Endothelial cell of umbilical vein (primary cell): Measurements from ENCODE around the gene CCL14. TPM values are rescaled to one million over a fixed set of nuclear protein-coding genes. Genes with fewer than 3 reads are reported as not detected.

Experiments used
- BruUV-seq: library from RNA; stranded (reverse); fragments of 400-500 nt; replicated peaks from 2 replicates; lab custom pipeline; 2021; lab: Mats Ljungman, UMichigan
- CTCF ChIA-PET: fragments of 300-600, 350-600 bp; sonication (Branson Sonifier 250); formaldehyde crosslinking; loops from one replicate; lab custom pipeline; 2021; ENCODE audit warnings: antibody characterized with exemption, inconsistent platforms; lab: Charles Lee
- POLR2A ChIA-PET: fragments of 300-600, 350-600 bp; sonication (Branson Sonifier 250); formaldehyde crosslinking; loops from one replicate; lab custom pipeline; 2021; ENCODE audit warnings: antibody characterized with exemption, inconsistent platforms; lab: Charles Lee
- DNase-seq: peaks from one replicate; pipeline ENCODE4 v3.0.0-alpha.2; 2011; ENCODE audit warnings: low read depth, low spot score
- FAIRE-seq: peaks from 2 replicates; lab custom pipeline; 2011; peaks lifted over from hg19 to GRCh38; lab: Jason Lieb, UNC
- H2AFZ ChIP-seq: 2 replicates; pipeline ENCODE4 v1.6.0; 2012; ENCODE audit warnings: low read depth, low read length, control low read depth, inconsistent platforms
- H3K27ac ChIP-seq: 2 replicates; pipeline ENCODE4 v1.5.1; 2011; ENCODE audit warnings: low read depth, mild to moderate bottlenecking, control low read depth, low read length, moderate library complexity; ENCODE audit not compliant: insufficient read depth
- H3K27me3 ChIP-seq, 2 experiments: 2 replicates each; pipeline versions ENCODE4 v1.6.0 to v1.6.1; 2011; ENCODE audit warnings: low read length in 2 of 2, mixed read lengths in 1 of 2; ENCODE audit not compliant: control insufficient read depth in 2 of 2, insufficient read depth in 2 of 2
- H3K36me3 ChIP-seq, 2 experiments: 2 replicates in 1 of 2; 3 replicates in 1 of 2; pipeline ENCODE4 v1.5.1; 2011; ENCODE audit warnings: low read length in 2 of 2, mild to moderate bottlenecking in 1 of 2, moderate library complexity in 1 of 2; ENCODE audit not compliant: control insufficient read depth in 2 of 2, insufficient read depth in 2 of 2; ENCODE audit errors: extremely low read depth in 1 of 2
- H3K4me1 ChIP-seq: 3 replicates; pipeline ENCODE4 v1.5.1; 2011; ENCODE audit warnings: mild to moderate bottlenecking, low read length; ENCODE audit not compliant: control insufficient read depth, insufficient read depth; ENCODE audit errors: extremely low read depth
- H3K4me2 ChIP-seq: 2 replicates; pipeline ENCODE4 v1.6.1; 2011; ENCODE audit warnings: low read length, control low read depth, mixed read lengths; ENCODE audit not compliant: insufficient read depth
- H3K4me3 ChIP-seq, 3 experiments: fragments of 200-600 bp in 1 of 3; sonication (generic), shearing (Covaris generic) in 1 of 3; replicated peaks in 1 of 3; 2 replicates each; pipeline ENCODE4 v1.5.1; 2011 to 2016; ENCODE audit warnings: control low read depth in 3 of 3, low read length in 3 of 3, mild to moderate bottlenecking in 2 of 3, inconsistent platforms in 1 of 3, low read depth in 1 of 3, moderate library complexity in 1 of 3; ENCODE audit not compliant: insufficient read depth in 1 of 3
- H3K79me2 ChIP-seq: 2 replicates; pipeline ENCODE4 v1.6.0; 2012; ENCODE audit warnings: low read length, inconsistent platforms; ENCODE audit not compliant: control insufficient read depth, insufficient read depth
- H3K9ac ChIP-seq: replicated peaks from 2 replicates; pipeline ENCODE3; 2011; ENCODE audit warnings: low read length, control low read depth; ENCODE audit not compliant: insufficient read depth; ENCODE audit errors: extremely low read depth
- H3K9me1 ChIP-seq: replicated peaks from 3 replicates; pipeline ENCODE4 v1.6.0; 2011; ENCODE audit warnings: mild to moderate bottlenecking, low read length; ENCODE audit not compliant: control insufficient read depth, insufficient read depth; ENCODE audit errors: extremely low read depth
- H3K9me3 ChIP-seq: replicated peaks from 2 replicates; pipeline ENCODE4 v1.5.1; 2012; ENCODE audit warnings: low read length, inconsistent platforms; ENCODE audit not compliant: control insufficient read depth, insufficient read depth
- H4K20me1 ChIP-seq: replicated peaks from 2 replicates; pipeline ENCODE3; 2011; ENCODE audit warnings: mild to moderate bottlenecking, low read length; ENCODE audit not compliant: control insufficient read depth, insufficient read depth; ENCODE audit errors: extremely low read depth
- CTCF ChIP-seq, 2 donors: IDR thresholded peaks; 1 replicate in 1 of 2; 2 replicates in 1 of 2; pipeline ENCODE4 v1.5.1; 2011; ENCODE audit warnings: low read length in 2 of 2, mild to moderate bottlenecking in 2 of 2, moderate library complexity in 2 of 2, control low read depth in 1 of 2, inconsistent platforms in 1 of 2, low read depth in 1 of 2; ENCODE audit not compliant: insufficient read depth in 1 of 2; ENCODE audit errors: extremely low read depth in 1 of 2
- EZH2 ChIP-seq: IDR thresholded peaks from 2 replicates; pipeline ENCODE4 v1.6.1; 2012; ENCODE audit warnings: borderline replicate concordance, low read depth, mild to moderate bottlenecking, moderate library complexity, low read length, inconsistent platforms; ENCODE audit not compliant: severe bottlenecking
- FOS ChIP-seq: IDR thresholded peaks from 2 replicates; pipeline ENCODE4 v1.6.1; 2011; ENCODE audit warnings: mild to moderate bottlenecking, low read length, moderate library complexity, borderline replicate concordance; ENCODE audit not compliant: insufficient read depth
- GATA2 ChIP-seq: IDR thresholded peaks from 2 replicates; pipeline ENCODE4 v1.7.0; 2011; ENCODE audit warnings: low read depth, mild to moderate bottlenecking, moderate library complexity, mixed read lengths, low read length; ENCODE audit not compliant: insufficient read length, insufficient read depth
- JUN ChIP-seq: IDR thresholded peaks from 2 replicates; pipeline ENCODE4 v1.6.1; 2011; ENCODE audit warnings: borderline replicate concordance, low read depth; ENCODE audit not compliant: insufficient read length, insufficient read depth
- MAX ChIP-seq: IDR thresholded peaks from 2 replicates; pipeline ENCODE4 v1.6.1; 2011; ENCODE audit not compliant: insufficient read depth, insufficient read length
- MYC ChIP-seq: IDR thresholded peaks from one replicate; pipeline ENCODE4 v1.6.1; 2011; ENCODE audit warnings: mild to moderate bottlenecking, low read depth, low read length
- POLR2A ChIP-seq: IDR thresholded peaks from 2 replicates; pipeline ENCODE4 v1.6.1; 2012; ENCODE audit warnings: low read depth, mild to moderate bottlenecking, control low read depth, low read length
- POLR2AphosphoS5 ChIP-seq: IDR thresholded peaks from 2 replicates; pipeline ENCODE4 v1.6.1; 2012; ENCODE audit warnings: low read depth, mild to moderate bottlenecking, control low read depth, low read length, moderate library complexity; ENCODE audit not compliant: insufficient read depth
- dilution Hi-C: fragments of 300-500 bp; cut with MboI; formaldehyde crosslinking; loops from one replicate; pipeline ENCODE4 v1.15.0; 2019; ENCODE audit warnings: low sequenced_read_pairs; ENCODE audit not compliant: extremely low pct_ligation_motif_present
- intact Hi-C: fragments of 100-400 bp; cut with micrococcal nuclease; formaldehyde crosslinking; loops from one replicate; pipeline ENCODE4 v1.10.0; 2022
- polyA plus RNA-seq, 4 experiments: library from polyadenylated mRNA; depleted of rRNA in 3 of 4; stranded (reverse) in 3 of 4; unstranded in 1 of 4; fragments of >200 nt; gene quantifications; 2 replicates each; pipeline versions ENCODE4 v1.2.1 to v1.2.3, GENCODE V29; 2011 to 2012; ENCODE audit warnings: missing spikeins in 1 of 4
- total RNA-seq: library from RNA; stranded (reverse); gene quantifications from 2 replicates; pipeline ENCODE4 v1.2.3, GENCODE V29; 2021

Gene CCL14
- total and polyA plus RNA-seq, 2 donors (not counting 3 experiments of a cell fraction or from before 2014, with no cell fraction given) = 21.3 to 25.8 TPM

- H3K27me3 ChIP-seq = peaks cover 2 to 6% of the 10 kb centered on the region in 2 experiments
- no peaks in the 10 kb centered on the region for H3K36me3 ChIP-seq
- dilution Hi-C loops = no loop called here
- FAIRE-seq = no peak
- H3K4me3 ChIP-seq = no peak overlapping the region
- H3K9me1 ChIP-seq = no peaks in the 10 kb centered on the region
- no peak overlapping the region for H3K4me2 ChIP-seq
- POLR2A ChIA-PET = no interaction called here
- DNase-seq = no peak
- CTCF ChIA-PET = interaction anchor here (1.2 kb wide), 1 partner anchor 55 kb away, joined by 3 read pairs; no protein-coding TSS in a partner anchor
- BruUV-seq = no TSS peak
- H3K27ac ChIP-seq = no peak overlapping the region
- no peak for TF ChIP-seq POLR2A
- no peak for TF ChIP-seq EZH2
- no peak for TF ChIP-seq CTCF (IDR thresholded peaks at IDR 0.05; ENCODE audit: extremely low read depth in 1 of 2, insufficient read depth in 1 of 2, low read depth in 1 of 2, low read length in 2 of 2)
- no peak for TF ChIP-seq FOS
- no peak for TF ChIP-seq MAX
- no peak for TF ChIP-seq POLR2AphosphoS5
- TF ChIP-seq GATA2 = no peak
- TF ChIP-seq MYC = no peak
- TF ChIP-seq JUN = no peak
- no peaks in the 10 kb centered on the region for H4K20me1 ChIP-seq
- H3K79me2 ChIP-seq = no peaks in the 10 kb centered on the region
- H3K9ac ChIP-seq = no peak overlapping the region
- H3K4me1 ChIP-seq = no peaks in the 10 kb centered on the region
- intact Hi-C loops = no loop called here
- no peak overlapping the region for H2AFZ ChIP-seq
- no peaks in the 10 kb centered on the region for H3K9me3 ChIP-seq
Observed at GRCh38 chr17:36024106-36024869, 37.8 kb upstream of the CCL14 start.
